Endometrial microvascular endothelial cells (primary cell): Measurements from ENCODE around the gene CPNE5. TPM values are rescaled to one million over a fixed set of nuclear protein-coding genes. Genes with fewer than 3 reads are reported as not detected.

Source experiments
- in situ Hi-C: cut with HindIII; loops from 2 replicates; pipeline ENCODE4 v1.10.0; 2017; ENCODE audit warnings: low sequenced_read_pairs, low pct_unique_long_range_greater_than_20kb; ENCODE audit errors: inconsistent ontology term
- total RNA-seq: library from RNA; depleted of rRNA; stranded (reverse); fragments of >200 nt; gene quantifications from one replicate; pipeline ENCODE4 v1.2.3, GENCODE V29; 2015; ENCODE audit errors: inconsistent ontology term

Gene CPNE5
- total RNA-seq, 1 donor from 2014 or later, result 3.5 TPM

GRCh38 chr6:36780442-36781177 lies 58.6 kb downstream of the CPNE5 start:
- in situ Hi-C loops, result no loop called here

DNA sequence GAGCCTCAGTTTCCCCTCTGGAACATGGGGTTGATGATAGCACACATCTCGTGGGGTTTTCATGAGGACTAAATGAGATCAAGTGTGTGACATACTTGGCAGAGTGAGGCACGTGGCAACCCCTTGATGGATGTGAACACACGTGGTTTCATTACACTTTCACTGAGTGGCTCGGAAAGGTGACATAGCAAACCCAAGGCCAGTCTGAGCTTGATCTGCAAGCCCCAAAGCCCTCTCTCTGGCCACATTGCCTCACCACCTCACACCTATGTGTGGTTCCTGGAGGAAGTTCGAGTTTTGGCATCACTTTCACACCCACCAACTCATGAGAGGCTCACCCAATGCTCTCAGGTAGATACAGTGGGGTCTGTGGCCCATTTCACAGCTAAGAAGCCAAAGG lies 60.0 kb downstream of the CPNE5 start:
- in situ Hi-C loops, result no loop called here

DNA sequence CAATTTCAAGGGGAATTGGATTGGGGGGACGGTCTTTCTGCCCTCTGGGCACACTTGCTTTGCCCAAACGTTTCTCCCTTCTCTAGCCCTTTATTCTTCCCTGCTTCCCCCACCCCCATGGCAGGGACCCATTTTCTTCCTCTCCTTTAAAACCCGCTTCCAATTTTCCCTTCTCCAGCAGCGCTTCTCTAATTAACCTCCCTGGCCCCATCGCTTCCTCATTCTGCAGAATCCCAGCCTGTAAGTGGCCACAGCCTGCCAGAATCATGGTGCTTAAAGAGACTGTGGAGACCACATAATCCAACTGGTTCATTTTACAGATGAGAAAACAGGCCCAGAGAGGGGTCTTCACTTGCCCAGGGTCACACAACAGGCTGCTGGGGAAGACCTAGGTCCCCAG lies 61.4 kb downstream of the CPNE5 start:
- in situ Hi-C loops, result no loop called here

GRCh38 chr6:36776167-36776566 lies 63.1 kb downstream of the CPNE5 start:
- in situ Hi-C loops, result no loop called here

DNA sequence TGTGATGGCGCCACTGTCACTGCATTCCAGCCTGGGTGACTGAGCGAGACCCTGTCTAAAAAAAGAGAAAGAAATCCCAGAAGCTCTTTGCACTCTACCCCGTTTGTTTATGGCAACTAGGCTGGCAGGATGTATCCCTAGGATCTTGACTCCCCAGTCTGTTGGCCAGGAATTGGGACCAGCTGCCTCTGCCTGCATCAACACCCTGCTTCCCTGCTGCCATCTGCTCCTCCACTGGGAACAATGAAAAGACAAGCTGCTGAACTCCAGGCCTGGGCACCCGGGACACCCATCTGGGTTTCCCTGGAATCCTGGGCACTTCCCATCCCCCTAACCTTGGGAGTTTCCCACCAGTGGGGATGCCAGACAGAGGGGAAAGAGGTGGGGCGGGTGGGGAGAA lies 64.9 kb downstream of the CPNE5 start:
- in situ Hi-C loops, result loop anchor here (25.0 kb wide), 1 partner anchor 162 kb away; no protein-coding TSS in a partner anchor

DNA sequence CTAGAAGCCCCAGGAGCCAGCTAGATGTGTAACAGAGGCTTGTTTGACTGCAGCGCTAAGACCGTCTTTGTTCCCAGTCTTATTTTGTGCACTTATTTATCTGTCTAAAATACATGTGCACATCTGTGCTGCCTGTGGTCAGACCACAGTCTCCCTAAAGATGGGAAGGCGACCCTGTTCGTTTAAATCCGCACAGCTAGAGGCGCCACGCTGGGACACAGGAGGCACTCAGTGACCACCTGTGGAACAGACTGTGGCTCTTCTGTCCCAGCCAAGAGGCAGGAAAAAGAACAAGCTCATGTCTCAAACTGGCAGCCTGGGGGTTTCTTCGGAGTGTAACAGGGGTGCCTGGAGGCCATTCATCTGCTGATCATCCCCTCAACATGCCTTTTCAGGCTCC lies 66.8 kb downstream of the CPNE5 start:
- in situ Hi-C loops, result loop anchor here (25.0 kb wide), 1 partner anchor 160 kb away; no protein-coding TSS in a partner anchor

- in situ Hi-C loops, result loop anchor here (25.0 kb wide), 1 partner anchor 159 kb away; no protein-coding TSS in a partner anchor
Measured at GRCh38 chr6:36771145-36771544, 68.1 kb downstream of the CPNE5 start.

GRCh38 chr6:36769676-36770499 lies 69.4 kb downstream of the CPNE5 start:
- in situ Hi-C loops, result loop anchor here (10.0 to 25.0 kb wide), 2 partner anchors 45 to 158 kb away; no protein-coding TSS in a partner anchor

DNA sequence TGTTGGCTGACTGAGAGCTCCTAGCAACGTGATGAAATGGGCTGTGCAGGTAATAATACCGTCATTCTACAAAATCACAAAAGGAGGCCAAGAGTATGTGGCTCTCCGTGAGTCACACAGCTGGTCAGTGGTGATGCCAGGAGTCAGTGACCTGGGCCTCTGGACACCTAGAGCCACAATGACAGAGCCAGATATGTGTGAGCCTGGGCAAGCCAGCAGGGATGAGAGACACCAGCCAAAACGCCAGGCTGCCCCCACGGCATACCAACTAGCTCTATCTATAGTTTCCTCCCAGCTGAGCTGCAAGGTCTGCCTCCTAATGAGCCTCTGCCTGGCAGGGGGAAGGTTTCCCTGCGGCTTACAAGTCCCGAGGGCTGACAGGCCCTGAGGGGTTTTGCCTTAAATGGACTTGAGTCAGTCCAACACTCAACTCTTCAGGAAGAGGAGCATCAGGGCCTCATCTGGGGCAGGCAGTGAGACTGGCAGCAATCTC lies 70.0 kb downstream of the CPNE5 start:
- in situ Hi-C loops, result loop anchor here (10.0 to 25.0 kb wide), 2 partner anchors 46 to 157 kb away; no protein-coding TSS in a partner anchor

DNA sequence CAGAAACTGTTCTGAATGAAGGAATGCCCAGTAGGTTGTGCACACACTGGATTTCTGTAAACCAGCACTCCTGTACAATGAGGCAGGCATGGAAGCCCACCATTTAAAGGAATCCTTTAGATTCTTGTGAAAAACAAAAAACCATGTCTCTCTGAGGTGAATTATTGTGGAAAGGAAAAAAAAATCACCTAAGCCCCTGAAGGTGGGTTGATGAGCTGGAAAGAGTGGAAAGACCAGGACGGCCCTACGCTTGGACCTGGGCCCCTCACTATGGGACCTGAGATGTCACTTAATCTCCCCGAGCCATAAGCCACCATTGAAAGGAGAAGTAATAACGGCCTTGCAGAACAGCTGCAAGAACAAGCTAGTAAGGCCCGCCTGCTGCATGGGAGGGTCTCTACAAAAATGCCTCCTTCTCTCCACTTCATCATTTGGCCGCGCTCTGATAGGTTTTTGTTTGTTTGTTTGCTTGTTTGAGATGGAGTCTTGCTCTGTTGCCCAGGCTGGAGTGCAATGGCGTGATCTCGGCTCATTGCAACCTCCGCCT lies 72.8 kb downstream of the CPNE5 start:
- in situ Hi-C loops, result loop anchor here (10.0 to 25.0 kb wide), 2 partner anchors 48 to 154 kb away; no protein-coding TSS in a partner anchor

- in situ Hi-C loops, result loop anchor here (10.0 to 25.0 kb wide), 2 partner anchors 49 to 153 kb away; no protein-coding TSS in a partner anchor
Measured at GRCh38 chr6:36765594-36766398, 73.4 kb downstream of the CPNE5 start.

DNA sequence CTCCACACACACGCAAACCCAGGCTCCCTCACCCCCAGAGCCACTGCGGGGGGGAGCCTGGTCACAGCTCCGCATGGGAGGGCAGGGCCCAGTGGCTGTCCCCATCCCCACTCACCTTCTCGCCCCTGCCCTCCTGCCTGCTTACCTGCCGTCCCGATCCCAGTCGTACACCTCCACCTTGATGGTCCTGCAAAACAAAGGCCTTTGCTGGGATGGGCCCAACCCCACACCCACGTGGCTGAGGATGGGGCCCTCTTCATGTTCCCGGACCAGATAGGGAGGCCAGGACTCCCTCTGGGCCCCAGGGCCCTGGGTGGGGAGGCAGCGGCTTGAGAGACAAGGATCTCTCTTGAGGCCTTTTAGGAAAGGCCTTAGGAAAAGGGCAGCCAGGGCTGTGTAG lies 74.1 kb downstream of the CPNE5 start:
- in situ Hi-C loops, result loop anchor here (10.0 to 25.0 kb wide), 2 partner anchors 50 to 153 kb away; no protein-coding TSS in a partner anchor

GRCh38 chr6:36762123-36762522 lies 77.1 kb downstream of the CPNE5 start:
- in situ Hi-C loops, result loop anchor here (10.0 to 25.0 kb wide), 2 partner anchors 53 to 150 kb away; no protein-coding TSS in a partner anchor

DNA sequence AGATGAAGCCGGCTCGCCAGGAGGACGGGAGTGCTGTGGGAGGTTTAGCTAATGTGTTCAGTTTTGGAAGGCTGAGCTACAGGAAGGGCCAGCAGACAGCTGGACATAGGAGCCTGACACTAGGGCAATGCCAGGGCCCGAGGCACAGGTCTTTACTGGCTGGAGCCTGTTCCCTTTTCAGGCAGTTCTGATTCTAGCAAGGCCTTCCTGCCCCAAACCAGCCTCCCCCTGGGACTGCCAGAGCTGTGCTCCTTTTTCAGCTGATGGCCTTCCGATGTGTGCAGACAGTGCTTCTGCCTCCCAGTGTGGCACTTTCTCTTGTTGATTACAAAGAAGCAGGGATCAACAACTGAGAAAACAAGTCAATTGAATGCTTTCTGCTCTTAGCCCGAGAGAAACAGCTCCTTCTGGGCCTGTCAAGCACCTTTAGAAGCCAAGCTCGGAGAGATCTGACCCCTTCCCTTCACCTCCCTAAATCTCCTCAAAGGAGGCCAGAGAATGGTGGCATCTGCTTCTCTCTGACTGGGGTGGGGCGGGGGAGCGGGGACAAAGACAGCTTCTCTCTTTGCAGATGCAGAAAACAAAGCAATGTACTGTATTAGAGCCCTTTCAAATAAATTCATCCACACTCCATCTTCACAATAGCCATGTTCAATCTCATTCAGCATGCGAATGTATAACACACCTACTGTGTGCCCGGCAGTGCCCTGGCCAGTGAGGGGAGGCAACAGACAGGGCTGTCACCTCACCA lies 78.4 kb downstream of the CPNE5 start:
- in situ Hi-C loops, result loop anchor here (10.0 to 25.0 kb wide), 2 partner anchors 54 to 149 kb away; no protein-coding TSS in a partner anchor

- in situ Hi-C loops, result loop anchor here (25.0 kb wide), 1 partner anchor 147 kb away; no protein-coding TSS in a partner anchor
Measured at GRCh38 chr6:36759148-36759759, 80.0 kb downstream of the CPNE5 start.

DNA sequence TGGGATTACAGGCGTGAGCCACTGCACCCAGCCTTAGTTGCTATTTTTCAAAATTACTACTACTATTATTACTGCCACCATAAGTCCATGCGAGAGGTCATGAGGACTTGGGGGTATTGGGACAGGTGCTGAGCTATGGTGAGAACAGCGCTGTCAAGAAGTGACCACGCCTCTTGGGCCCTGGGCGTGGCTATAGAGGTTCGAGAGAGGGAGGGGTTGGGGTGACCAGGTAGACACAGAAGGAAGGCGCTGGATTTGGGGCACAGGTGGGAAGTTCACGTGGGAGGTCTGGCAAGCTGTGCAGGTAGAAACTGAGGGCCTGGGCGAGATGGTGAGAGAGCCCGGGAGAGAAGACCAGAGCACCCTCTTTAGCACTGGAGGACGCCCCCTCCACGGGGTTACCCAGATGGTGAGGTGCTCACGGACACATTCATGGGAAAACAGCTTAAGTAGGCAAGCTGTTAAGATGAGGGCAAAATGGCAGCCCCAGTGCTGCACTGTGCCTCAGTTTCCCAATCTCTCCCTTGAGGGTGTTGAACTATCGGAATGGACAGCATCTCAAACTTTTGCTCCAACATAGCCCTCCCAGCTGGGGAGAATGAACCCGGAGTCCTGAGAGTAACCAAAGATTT lies 80.6 kb downstream of the CPNE5 start:
- in situ Hi-C loops, result loop anchor here (25.0 kb wide), 1 partner anchor 146 kb away; no protein-coding TSS in a partner anchor
